Fibroblast of villous mesenchyme (primary cell): Measurements from ENCODE around the gene AFAP1. TPM values are rescaled to one million over a fixed set of nuclear protein-coding genes. Genes with fewer than 3 reads are reported as not detected.

Experiments
- DNase-seq: peaks from one replicate; pipeline ENCODE4 v3.0.0-alpha.2; 2010; ENCODE audit warnings: low read depth
- H3K4me3 ChIP-seq: 2 replicates; pipeline ENCODE4 v1.5.1; 2011; ENCODE audit warnings: low read depth, mild to moderate bottlenecking, low read length
- total RNA-seq: library from RNA; depleted of rRNA; stranded (reverse); fragments of >200 nt; gene quantifications from 2 replicates; pipeline ENCODE4 v1.2.3, GENCODE V29; 2012
- TF ChIP-seq, protein P1 (sequence below): IDR thresholded peaks from 2 replicates; pipeline ENCODE4 v1.5.1; 2012; ENCODE audit warnings: low read depth, mild to moderate bottlenecking, low read length; ENCODE audit not compliant: insufficient read depth

The AFAP1 gene
- total RNA-seq, 1 donor, result 133 TPM

GRCh38 chr4:7710126-7710525, 229.5 kb downstream of the AFAP1 start:
- DNase-seq, result no peak
- no peak overlapping the region for H3K4me3 ChIP-seq
- TF ChIP-seq, protein P1, sequence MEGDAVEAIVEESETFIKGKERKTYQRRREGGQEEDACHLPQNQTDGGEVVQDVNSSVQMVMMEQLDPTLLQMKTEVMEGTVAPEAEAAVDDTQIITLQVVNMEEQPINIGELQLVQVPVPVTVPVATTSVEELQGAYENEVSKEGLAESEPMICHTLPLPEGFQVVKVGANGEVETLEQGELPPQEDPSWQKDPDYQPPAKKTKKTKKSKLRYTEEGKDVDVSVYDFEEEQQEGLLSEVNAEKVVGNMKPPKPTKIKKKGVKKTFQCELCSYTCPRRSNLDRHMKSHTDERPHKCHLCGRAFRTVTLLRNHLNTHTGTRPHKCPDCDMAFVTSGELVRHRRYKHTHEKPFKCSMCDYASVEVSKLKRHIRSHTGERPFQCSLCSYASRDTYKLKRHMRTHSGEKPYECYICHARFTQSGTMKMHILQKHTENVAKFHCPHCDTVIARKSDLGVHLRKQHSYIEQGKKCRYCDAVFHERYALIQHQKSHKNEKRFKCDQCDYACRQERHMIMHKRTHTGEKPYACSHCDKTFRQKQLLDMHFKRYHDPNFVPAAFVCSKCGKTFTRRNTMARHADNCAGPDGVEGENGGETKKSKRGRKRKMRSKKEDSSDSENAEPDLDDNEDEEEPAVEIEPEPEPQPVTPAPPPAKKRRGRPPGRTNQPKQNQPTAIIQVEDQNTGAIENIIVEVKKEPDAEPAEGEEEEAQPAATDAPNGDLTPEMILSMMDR, result no peak

DNA sequence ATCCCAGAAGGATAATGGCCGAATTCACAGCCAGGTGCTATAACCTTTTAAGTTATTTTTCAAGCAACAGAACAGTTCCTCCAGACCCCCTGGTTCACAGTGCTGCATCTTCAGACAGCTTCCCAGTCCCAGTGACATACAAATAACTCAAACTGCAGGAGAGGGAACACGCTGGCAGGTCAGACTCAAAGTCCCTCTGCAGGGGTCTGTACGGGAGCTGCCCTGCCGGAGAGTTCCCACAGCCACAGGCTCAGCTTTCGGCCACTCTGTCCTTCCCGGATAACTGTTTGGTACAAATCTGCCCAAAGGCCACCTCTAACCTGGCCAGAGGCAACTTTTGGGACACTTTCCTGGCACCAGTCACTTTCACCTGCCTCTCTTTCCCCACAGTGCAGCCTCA, 230.2 kb downstream of the AFAP1 start:
- H3K4me3 ChIP-seq, result no peak overlapping the region
- TF ChIP-seq, protein P1, result no peak

GRCh38 chr4:7708981-7709380, 230.7 kb downstream of the AFAP1 start:
- no peak overlapping the region for H3K4me3 ChIP-seq
- no peak for DNase-seq
- TF ChIP-seq, protein P1, result no peak

More for the DNA sequence above, 230.2 kb downstream of the AFAP1 start:
- no peak for DNase-seq

Other genes starting within 250 kb of the AFAP1 start
- under 0.01 TPM in 1 of 2 replicates, not detected in the other for gene ABLIM2, start 219.0 kb upstream of the AFAP1 start, total RNA-seq